Stimulated activated CD8-positive, alpha-beta memory T cell treated with anti-CD3 and anti-CD28 coated beads, Interleukin-15, amount 100 ng/mL, for 24 hours (primary cell): ENCODE data around the gene NINJ2.

Experiments used
- DNase-seq: peaks from one replicate; pipeline ENCODE4 v3.0.0-alpha.2; 2020; ENCODE audit warnings: low read depth

The NINJ2 gene

DNA sequence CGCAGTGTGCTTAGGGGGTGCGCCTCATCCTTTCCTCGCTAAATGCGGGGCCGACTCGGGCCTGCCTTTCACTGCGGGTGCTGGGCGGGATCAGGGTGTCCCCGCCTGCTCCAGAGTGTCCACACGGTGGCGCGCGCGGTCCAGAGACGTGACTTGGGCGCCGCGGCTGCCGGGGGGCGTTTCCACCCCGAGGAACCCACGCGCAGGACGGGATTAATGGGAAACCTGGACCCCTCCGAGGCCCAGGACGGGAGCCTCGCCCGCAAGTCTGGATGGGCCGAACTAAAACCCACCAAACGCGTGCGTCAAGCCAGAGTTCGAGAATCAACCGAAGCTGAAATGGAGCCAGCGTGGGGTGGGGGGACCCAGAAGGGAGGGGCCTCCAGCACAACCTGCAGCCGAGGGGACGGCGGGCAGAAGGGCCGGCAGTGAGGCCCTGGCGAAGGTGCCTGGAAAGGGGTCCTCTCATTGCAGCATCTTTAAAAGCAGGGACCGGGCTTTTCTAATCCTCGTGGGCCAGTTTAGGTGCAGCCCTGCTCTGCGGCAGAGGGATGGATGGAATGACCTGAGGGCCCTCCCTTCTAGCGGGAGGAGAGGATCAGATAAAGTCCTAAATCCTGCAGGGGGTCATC lies 93.3 kb downstream of the NINJ2 start:
- peak; percentile 85 for DNase-seq

DNA sequence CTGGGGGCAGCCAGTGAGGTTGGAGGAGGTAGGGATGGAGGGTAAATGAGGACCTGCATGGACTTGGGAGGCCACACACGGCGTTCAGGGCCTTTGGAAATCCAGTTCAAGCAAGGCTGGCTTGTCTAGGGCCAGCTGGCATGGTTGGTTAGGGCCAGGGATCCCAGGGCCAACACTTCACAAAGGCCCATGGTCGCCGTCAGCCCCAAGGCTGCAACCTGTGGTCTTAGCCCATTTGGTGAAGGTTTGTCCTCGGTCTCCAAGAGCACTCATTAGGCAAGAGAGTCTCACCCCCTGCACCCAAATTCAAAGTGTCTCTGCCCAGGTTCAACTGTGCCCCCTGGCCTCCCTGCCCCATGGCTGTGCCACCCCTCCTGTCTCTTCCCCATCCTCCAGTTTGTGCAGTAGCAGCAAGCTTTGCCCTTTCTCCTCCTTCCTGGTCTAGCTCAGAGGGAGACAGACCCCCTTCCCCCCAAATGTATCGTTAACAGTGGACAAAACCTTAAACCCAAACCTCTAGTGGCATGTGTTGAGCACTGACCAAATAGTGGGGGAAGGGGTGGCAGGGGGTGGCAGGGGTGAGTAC lies 94.1 kb downstream of the NINJ2 start:
- DNase-seq = no peak

DNA sequence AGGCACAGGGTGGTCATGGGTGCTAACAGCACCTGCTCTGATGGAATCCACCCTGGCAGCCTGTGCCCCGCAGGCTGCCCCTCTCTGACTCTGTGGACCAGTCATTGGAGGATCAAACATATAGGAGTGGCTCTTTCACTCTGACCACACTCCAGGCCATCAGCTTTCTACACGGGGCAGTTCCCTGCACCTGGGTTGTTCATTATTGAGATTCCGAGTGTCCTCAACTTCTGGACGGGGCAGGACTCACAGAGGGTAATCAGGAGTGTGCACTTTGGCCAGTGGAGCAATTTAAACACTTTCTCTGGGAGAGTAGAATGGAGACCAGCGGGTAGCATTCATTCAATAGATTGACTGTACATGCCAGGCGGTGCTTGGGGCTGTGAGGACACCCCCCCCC lies 94.8 kb downstream of the NINJ2 start:
- no peak for DNase-seq

DNA sequence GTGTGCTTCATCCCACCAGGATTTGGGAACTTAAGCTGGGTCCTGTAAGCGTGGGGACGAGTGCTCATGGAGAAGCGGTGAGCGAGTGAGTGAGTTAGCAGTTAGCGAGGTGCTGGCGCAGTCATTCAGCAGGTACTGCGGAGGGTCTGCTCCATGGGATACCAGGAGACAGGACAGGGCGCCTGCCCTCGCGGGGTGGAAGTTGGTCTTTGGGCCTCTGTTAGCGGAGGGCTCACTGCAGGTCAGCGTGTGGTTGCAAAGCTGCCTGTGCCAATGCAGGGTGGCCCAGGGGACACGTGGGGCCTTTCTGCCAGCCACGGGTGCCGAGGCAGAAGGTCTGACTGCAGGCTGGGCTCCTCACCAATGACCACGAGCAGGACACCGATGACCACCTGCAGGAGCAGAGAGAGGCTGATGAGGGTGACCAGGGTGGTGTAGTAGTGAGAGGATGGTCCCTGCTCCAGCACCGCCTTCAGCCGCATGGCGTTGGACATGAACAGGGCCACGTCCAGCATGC lies 97.6 kb downstream of the NINJ2 start:
- no peak for DNase-seq

DNA sequence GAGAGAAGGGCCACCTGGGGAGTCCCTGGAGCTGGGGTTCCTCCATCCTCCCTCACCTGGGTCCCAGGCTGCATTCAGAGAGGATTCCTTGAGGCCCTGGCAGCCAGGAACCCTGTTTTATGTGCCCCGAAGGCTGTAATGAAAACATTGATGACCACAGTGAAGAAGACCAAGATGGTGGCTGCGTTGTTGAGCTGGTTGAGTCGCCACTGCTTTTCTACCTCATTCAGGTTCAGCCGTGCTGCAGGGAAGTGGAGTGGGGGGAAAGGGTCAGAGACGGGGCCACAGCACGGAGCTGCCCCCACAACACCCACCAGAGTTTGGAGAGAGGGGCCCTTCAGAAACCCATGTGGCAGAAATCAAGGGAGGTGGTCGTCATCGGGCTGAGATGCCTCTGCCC lies 98.1 kb downstream of the NINJ2 start:
- DNase-seq = no peak

DNA sequence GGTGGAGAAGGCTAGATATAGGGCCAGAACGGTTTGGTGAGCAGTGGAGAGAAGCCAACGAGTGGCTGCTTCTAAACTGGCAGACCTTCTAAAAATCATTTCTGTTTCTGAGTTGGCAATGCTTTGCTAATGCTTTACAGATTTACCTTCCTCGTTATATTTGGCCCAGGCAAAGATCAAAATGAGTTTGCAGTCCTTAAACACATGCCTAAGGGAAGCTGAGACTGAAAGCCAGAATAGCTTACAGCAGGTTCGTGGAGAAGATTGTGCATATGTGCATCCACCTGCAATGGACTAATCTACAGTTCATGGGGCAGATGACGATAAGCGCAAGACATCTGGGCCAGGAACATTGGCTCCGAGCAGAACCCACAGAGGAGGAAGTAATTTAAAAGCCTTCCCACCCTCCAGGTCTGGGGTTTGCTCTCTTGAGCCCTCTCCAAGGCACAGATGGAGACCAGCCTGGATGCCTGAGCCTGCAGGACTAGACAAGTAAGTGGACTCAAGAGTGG lies 99.4 kb downstream of the NINJ2 start:
- no peak for DNase-seq

DNA sequence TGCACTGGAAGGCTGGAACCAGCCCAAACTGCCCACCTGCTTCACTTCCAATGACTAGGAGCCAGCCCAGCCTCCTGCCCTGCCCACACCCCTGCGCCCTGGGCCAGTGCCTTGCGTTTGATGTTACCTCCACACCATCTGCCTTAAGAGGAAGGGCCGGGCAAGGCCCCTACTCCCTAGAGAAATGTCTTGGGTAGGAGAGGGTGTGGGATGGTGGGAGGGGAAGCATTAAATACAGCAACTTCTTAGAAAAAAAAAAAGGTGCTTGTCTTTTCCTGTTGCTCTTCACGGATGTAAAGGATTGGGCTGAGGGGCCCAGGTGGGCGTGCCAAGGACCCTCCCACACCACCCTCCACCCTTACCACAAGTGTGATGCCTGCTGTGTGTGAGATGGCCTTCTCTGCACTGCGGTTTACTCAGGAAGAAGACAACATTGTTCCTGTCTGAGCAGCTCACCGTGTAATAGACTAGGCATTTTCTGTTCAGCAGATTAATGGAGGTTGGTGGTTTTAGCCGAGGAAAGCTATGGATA lies 99.9 kb downstream of the NINJ2 start:
- no peak for DNase-seq

DNA sequence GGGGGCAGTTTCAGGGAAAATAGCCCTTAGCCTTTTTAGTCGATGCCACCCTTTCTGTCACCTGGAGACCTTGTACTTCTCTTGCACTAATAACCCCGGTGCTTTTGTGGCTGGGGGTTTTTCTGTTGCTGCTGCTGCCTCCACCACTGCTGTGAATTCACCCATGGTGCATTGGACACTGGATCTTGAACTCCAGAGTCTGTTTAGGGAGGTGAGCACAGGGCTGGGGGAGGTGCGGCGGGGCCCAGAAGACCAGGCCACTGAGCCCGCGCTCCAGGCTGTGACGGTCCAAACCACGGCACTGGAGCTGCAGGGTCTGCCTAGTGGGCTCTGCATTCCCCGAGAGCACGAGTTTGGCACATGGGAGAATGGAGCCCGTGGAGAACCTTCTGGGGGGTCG lies 100.6 kb downstream of the NINJ2 start:
- no peak for DNase-seq

DNA sequence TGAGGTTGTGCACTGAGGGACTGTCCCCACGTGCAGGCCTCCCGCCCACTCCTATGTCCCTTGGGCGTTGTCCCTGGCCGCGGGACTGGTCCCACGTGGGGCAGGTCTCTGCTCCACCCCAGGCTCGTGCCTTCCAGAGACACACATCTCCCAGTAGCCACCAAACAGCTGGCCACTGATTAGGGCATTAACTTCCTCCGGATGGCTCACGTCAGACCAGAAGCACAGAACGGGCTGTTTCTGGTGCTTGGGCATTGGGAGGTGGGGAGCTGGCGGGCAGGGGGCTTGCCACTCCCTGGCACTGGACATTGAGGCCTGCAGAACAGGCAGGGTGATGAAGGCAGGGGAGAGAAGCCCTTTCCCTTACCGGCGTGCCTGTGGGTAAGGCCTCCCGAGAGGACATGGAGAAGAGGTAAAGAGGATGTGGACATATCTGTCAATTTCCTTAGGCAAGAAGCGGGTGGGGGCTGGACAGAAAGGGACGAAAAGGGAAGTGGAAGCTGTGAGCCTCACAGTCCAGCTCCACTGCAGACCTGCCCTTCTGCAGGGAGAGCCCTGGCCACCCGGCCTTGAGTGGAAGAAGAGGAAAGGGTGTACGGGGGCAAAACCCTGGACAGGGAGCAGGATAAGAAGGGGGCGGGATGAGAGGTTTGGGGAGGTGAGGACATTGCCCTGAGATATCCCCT lies 101.2 kb downstream of the NINJ2 start:
- no peak for DNase-seq

DNA sequence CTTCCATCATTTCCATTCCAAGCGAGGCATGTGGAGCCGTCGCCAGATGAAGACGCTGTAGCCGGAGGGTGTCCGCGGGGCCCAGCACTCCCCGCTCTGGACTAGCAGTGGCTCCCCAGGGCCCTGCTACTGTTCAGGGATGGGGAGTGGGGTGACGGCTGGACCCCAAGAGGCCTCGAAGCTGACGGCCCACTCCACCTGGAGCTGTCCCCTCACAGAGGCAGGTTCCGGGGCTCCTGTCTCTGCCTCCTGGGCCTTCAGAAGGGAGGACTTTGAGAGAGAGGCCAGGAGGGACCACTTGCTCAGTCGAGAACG lies 101.9 kb downstream of the NINJ2 start:
- DNase-seq = no peak

DNA sequence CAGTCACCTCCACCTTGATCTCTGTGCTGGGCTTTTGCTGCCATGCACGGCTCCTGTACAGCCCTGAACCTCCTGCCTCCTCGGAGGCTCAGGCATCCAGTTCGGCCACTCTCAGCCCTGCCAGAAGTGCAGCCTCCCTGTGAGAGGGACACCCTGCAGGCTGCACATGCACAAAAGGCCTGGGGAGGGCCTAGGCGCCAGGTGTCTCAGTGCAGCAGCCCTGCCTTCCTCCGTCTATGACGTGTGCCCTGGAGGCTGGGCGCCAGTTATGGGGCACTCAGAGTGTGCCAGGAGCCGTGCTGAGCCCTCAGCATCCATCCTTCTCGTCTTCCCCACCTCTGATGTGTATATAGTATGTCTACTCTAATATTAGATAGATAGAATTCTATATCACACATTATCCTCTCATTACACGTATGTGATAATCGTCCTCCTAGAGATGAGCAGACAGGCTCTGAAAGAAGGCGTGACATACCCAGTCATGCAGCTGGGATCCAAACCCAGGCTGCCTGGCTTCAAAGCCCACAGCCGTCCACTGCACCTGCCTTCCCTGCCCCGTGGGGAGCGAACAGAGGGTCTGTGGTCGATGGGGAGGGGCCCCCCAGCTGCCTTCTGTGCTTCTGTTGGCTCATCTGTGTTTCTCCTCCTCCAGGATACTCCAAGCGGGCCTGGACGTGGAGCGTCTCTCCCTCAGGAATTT lies 102.4 kb downstream of the NINJ2 start:
- no peak for DNase-seq

DNA sequence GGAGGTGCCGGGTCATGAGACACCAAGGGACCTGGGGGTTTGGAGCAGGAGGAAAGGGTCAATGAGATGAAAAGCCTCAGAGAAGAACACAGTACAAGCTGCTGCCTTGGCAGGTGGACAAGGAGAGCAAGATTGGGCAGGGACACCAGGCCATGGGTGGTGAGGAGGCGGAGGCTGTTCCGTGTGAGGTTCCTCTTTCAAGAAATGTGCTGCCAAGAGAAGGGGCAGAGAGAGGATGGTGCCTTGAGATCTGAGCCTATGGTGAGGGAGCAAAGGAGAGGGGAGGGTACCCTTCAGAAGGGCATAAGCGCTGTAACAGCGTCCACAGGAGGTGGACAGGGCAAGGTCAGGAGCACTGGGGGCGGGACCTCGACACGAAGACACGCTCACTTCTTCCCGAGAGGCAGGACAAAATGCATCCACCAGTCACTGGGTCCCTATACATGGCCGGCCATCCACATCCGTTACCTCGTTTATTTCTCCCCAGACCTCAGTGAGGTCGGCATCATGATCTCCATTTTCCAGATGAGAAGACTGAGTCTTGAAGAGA lies 103.3 kb downstream of the NINJ2 start:
- no peak for DNase-seq

DNA sequence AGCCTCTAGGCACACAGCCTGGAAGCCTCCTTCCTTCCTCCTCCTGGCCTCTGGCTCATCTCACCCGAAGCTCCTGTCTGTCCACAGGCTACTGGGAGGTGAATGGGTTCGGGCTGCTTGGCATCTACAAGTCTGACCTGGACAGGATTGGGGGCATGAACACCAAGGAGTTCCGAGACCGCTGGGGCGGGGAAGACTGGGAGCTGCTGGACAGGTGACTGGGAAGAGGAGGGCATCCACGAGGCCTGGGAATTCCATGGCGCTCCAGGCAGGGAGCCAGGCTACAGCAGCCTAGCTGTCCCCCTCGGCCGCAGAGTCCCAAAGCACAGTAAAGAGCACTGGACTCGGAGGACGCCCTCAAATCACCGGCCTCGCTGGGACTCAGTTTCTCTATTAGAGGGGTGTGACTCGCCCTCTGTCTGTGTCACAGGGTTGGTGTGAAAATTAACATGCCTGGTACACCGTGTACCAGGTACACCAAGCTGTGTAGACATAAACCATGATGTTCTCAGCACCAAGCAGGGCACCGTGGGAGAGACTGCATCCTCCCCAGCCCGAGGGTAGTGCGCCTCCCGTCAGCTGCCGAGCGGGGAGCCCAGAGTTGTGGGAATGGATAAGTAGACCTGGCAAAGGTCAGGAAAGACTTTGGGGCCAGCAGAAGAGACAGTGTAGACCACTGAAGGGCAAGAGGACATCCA lies 103.9 kb downstream of the NINJ2 start:
- DNase-seq = no peak

DNA sequence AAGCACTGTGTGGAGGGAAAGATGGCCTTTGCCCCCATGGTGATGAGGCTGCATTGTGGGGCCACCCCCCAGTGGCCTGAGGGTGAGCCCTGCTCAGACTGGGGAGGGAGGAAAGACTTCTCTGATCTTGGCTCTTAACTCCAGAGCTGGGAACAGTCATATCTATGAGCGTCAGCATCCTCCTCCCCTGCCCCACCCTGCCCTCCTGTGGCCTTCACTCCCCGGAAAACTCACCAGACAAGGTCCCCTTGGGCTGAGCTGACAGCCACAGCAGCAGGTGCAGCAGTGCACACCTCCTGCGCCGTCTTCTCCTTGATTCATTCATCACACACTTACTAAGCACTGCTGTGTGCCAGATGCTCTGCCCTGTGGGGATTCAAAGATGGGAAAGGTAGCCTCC lies 104.7 kb downstream of the NINJ2 start:
- DNase-seq = no peak

DNA sequence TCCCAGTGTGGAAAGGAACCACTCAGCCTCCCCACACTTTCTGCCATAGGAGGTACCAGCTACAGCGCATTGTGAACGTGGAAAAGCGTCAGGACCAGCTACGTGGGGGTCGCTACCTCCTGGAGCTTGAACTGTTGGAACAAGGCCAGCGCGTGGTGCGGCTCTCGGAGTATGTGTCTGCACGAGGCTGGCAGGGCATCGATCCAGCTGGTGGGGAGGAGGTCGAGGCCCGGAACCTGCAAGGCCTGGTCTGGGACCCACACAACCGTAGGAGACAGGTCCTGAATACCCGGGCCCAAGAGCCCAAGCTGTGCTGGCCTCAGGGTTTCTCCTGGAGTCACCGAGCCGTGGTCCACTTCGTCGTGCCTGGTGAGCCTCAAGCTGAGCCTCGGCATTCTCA lies 106.7 kb downstream of the NINJ2 start:
- DNase-seq = no peak

DNA sequence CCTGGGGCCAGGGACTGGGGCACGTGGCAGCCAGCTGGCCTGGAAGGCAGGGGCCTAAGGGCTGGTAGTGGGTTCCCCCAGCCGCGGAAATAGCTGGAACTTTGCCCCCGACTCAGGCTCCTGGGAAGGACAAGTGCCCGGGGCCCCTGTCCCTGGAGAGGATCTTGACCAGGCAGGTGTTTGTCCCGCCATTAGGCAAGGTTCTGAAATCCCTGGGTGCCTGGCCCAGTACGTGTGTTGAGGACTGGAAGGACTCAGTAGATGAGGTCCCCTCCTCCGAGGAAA lies 109.3 kb downstream of the NINJ2 start:
- DNase-seq = no peak

DNA sequence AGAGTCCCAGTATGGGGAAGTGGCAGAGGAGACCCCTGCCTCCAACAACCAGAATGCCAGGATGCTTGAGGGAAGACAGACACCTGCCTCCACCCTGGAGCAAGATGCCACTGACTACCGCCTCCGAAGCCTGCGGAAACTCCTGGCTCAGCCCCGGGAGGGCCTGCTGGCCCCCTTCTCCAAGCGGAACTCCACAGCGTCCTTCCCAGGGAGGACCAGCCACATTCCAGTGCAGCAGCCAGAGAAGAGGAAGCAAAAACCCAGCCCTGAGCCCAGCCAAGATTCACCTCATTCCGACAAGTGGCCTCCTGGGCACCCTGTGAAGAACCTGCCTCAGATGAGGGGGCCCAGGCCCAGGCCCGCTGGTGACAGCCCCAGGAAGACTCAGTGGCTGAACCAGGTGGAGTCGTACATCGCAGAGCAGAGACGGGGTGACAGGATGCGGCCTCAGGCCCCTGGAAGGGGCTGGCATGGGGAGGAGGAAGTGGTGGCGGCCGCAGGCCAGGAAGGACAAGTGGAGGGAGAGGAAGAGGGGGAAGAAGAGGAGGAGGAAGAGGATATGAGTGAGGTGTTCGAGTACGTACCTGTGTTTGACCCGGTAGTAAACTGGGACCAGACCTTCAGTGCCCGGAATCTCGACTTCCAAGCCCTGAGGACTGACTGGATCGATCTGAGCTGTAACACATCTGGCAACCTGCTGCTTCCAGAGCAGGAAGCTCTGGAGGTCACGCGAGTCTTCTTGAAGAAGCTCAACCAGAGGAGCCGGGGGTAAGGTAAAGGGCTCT lies 109.8 kb downstream of the NINJ2 start:
- no peak for DNase-seq

DNA sequence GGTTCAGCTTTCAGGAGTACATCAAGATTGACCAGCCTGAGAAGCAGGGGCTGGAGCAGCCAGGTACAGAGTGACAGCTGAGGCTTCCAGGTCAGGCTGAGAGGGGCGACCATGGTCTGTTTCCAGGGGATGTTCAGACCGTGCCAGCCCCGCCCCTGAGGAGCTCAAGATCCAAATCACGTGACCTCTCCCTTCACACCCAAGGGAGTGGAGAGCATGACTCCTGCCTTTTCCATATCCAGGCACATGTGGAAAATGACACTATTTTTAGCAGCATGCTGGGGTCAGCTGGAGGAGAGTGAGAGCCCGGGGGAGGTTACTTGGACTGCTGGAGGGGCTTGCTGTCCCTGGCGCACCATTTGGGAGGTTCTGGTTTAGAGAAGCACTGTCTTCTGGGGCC lies 110.8 kb downstream of the NINJ2 start:
- no peak for DNase-seq

DNA sequence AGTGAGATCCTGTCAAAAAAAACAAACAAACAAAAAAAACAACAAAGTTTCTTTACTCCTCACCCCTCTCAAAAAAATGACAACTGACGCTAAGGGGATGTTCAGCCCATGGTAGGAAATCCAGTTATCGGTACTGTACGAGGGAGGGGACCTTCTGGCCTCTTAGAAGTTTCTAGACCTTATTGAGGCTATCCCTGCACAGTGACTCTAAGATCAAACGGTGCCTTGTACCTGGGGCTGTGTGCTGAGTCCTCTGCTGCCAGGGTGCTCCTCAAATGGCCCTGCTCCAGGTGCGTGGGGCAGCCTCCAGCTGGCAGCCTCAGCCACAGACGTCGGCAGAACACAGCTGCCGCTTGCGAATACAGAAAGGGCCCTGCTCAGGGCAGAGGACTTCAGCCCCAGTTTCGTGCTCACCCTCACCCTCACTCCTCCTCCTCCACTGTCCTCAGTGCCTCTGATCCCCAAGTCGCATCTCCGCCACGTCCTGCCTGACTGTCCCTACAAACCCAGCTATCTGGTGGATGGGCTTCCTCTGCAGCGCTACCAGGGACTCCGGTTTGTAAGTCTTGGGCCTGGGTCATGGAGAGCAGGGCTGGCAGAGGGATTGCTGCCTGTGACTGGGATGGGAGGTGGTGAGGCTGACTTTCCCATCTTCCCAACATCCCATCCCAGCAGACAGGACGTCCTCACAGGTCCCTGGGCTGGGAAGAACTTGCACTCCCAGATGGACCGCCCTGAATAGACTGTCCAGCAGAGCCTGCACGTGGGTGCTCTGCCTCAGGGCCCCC lies 112.6 kb downstream of the NINJ2 start:
- no peak for DNase-seq

DNA sequence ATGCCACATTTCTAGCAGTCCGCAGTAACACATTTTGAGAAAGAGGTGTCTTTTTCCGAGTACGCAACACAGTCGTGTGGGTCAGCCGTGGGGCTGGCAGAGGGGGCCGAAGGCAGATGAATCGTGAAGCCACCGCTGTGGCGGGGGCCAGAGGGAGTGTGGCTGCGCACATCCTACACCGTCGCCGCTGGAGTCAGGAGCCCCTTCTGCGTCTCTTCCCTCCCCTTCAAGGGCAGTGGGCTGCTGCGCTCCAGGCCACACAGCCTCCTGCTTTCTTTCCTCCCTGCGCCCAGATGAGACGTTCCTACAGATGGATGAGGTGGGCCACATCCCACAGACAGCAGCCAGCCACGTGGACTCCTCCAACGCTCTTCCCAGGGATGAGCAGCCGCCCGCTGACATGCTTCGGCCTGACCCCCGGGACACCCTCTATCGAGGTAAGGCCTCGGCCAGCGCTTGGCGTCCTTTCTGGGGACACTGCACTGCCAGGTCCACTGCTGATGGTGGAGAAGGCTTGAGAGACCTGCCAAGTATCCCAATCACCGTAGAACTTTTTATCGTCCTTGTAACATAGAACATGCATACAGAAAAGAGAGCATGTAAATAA lies 113.7 kb downstream of the NINJ2 start:
- DNase-seq = no peak
